ENCODE measurements around the gene GRB7. TPM values are rescaled to one million over a fixed set of nuclear protein-coding genes. Genes with fewer than 3 reads are reported as not detected.

The GRB7 gene
- total RNA-seq, 1 donor from 2014 or later: 1.6 TPM

DNA sequence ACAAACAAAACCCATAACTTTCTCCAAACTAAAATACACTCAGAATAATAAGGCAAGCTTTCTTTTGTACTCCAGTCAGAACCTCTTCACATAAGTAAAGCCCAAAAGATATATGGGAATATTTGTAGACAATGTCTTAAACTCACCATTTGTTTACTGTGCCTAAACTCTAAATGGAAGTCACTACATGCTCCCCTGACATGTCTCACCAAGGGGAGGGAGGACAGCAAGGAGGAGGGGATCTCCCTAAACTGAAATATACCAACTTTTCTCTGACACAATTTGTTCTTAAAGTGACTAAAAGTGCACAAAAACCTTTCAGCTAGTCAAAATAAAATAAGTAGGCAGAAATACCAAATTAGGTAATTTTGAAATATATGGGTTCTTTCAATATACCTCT, 38.5 kb downstream of the GRB7 start:
- Histone ChIP-seq H3K9me3 (no peaks in the 10 kb centered on the region), H3K4me1 (no peaks in the 10 kb centered on the region), H3K4me3 (no peak overlapping the region), H3K27ac (no peak overlapping the region), H3K36me3 (no peaks in the 10 kb centered on the region), H3K27me3 (no peaks in the 10 kb centered on the region)
- no peak for DNase-seq (ENCODE audit: low spot score in 2 of 2)
- intact Hi-C loops (cut with DNase I): no loop called here
- TF ChIP-seq, protein P1, sequence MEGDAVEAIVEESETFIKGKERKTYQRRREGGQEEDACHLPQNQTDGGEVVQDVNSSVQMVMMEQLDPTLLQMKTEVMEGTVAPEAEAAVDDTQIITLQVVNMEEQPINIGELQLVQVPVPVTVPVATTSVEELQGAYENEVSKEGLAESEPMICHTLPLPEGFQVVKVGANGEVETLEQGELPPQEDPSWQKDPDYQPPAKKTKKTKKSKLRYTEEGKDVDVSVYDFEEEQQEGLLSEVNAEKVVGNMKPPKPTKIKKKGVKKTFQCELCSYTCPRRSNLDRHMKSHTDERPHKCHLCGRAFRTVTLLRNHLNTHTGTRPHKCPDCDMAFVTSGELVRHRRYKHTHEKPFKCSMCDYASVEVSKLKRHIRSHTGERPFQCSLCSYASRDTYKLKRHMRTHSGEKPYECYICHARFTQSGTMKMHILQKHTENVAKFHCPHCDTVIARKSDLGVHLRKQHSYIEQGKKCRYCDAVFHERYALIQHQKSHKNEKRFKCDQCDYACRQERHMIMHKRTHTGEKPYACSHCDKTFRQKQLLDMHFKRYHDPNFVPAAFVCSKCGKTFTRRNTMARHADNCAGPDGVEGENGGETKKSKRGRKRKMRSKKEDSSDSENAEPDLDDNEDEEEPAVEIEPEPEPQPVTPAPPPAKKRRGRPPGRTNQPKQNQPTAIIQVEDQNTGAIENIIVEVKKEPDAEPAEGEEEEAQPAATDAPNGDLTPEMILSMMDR (IDR thresholded peaks at IDR 0.05): no peak

DNA sequence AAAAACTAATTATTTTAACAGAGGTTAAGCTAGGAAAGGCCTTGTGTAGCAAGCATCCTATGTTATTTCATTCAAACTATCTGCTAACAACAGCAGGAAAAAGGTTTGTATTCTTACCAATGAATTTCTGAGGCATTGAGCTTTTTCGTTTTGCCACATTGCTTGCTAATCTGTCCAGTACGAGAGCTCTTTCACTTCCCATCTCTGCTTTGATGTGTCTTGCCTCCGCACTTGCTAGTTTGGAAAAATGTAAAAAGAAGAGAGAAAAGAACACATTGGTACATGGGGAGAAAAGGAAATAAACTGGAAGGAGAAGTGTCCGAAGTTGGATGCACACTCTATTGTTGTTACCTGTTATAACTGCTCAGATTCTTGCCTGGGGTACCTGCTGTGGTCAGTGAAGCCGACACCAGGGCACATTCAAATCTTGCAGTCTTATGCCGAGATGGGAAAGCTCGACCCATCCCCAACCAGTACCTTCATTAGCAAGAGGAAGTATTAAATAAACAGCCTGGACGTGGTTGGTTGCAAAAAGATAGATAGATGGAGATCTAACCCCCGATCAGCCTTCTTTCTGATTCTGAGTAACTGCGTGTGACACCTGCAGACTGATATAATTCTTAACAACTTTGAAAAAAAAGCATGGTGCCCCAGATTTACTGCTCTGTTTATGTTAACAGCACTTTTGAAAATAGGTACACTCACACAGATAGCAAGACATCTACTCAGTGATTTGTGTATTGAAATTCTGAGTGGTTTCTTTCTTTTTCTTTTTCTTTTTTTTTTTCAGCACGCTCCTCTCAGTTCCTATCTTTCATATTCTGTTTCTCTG, 40.0 kb downstream of the GRB7 start:
- TF ChIP-seq, protein P1 (IDR thresholded peaks at IDR 0.05): no peak
- intact Hi-C loops (cut with DNase I): no loop called here
- Histone ChIP-seq H3K4me3 (no peak overlapping the region), H3K27me3 (no peaks in the 10 kb centered on the region), H3K4me1 (no peaks in the 10 kb centered on the region), H3K9me3 (no peaks in the 10 kb centered on the region), H3K36me3 (no peaks in the 10 kb centered on the region), H3K27ac (no peak overlapping the region)
- DNase-seq (ENCODE audit: low spot score in 2 of 2): no peak

DNA sequence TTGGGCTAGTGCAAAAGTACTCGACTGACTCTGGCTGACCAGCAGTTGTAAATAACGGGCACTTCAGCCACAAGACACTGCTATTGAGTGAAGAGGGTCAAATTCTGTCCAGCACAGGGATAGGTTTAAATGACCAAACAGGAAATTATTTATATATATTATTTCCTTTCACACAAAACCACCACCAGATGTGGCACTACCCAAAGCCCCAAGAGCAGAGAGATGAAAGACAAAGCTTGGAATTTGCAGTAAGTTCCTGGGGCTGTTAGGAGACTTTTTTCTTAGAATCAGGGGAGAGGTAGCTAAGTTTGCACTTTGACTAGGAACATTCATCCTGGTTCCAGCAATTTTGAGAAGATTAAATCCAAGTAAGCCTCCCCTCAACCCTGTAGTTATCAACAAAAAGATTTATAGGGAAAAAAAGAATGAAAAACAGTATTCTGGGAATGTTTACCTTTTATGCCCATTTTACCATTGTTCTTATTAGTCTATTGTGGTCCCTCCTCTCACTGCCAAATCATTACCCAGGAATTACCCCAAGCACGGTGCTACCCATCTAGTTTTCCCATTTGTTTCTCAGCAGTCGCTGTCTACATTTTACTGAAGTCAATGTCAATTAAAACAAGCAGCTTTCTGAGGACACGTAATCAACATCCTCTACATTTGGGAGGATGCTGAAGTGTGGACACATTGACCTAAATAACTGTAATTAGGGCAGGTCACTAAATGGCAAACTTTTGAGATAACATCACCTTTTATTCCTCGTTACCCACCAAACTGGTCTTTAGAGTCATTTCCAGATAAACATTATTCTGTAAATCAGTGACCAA, 43.5 kb downstream of the GRB7 start:
- intact Hi-C loops (cut with DNase I): no loop called here
- Histone ChIP-seq H3K4me3 (no peak overlapping the region), H3K4me1 (no peaks in the 10 kb centered on the region), H3K9me3 (no peaks in the 10 kb centered on the region), H3K36me3 (no peaks in the 10 kb centered on the region), H3K27me3 (no peaks in the 10 kb centered on the region), H3K27ac (no peak overlapping the region)
- TF ChIP-seq, protein P1 (IDR thresholded peaks at IDR 0.05): no peak
- no peak for DNase-seq (ENCODE audit: low spot score in 2 of 2)

DNA sequence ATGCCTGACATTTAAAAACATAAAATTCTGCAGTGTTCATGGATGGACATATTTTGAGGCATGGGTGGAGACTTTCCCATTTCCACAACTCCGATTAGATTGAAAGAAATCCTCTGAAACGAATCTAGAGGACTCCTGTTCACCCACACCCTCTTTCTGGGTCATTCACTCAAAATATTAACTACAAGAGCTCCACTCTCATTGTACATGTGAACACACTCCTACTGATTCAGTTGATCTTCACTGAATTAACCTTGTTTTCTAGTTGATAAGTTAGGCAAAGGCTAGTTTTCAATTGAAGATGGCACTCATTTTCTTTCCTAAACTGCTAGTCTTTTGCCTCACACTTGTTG, 44.1 kb downstream of the GRB7 start:
- Histone ChIP-seq H3K4me3 (no peak overlapping the region), H3K36me3 (no peaks in the 10 kb centered on the region), H3K9me3 (no peaks in the 10 kb centered on the region), H3K4me1 (no peaks in the 10 kb centered on the region), H3K27me3 (no peaks in the 10 kb centered on the region), H3K27ac (no peak overlapping the region)
- intact Hi-C loops (cut with DNase I): no loop called here
- no peak for DNase-seq (ENCODE audit: low spot score in 2 of 2)
- TF ChIP-seq, protein P1 (IDR thresholded peaks at IDR 0.05): no peak

DNA sequence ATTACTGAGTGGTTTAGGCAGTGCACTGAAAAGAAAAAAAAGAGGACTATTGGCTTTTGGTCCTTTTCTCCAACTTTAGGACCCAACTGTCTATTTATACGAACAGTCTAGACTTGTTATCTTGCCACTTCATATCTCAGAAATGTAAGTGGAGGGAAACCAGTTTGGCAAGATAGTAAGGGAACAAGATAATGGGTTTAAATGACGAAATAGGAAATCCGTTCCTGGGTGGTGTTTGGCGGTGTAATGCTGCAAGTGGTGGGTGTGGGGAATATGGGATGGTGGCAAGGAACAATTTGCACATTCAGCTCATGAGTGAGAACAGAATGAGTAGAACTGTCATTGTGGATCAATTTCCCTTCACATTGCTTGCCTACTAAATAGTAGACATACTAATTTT, 44.7 kb downstream of the GRB7 start:
- no peaks in the 10 kb centered on the region for H3K9me3 ChIP-seq
- no peak for DNase-seq (ENCODE audit: low spot score in 2 of 2)
- TF ChIP-seq, protein P1 (IDR thresholded peaks at IDR 0.05): no peak
- intact Hi-C loops (cut with DNase I): no loop called here
- no peaks in the 10 kb centered on the region for H3K4me1 ChIP-seq
- no peaks in the 10 kb centered on the region for H3K27me3 ChIP-seq
- H3K4me3 ChIP-seq: no peak overlapping the region
- no peak overlapping the region for H3K27ac ChIP-seq
- no peaks in the 10 kb centered on the region for H3K36me3 ChIP-seq

All from ascending aorta (tissue), 2 donors.